Stimulated activated CD8-positive, alpha-beta memory T cell treated with anti-CD3 and anti-CD28 coated beads, Interleukin-15, amount 100 ng/mL, for 24 hours (primary cell): Measurements from ENCODE around the gene MYOC.
"Not testable (repeated sequence)": the region's sequence is repeated elsewhere in the genome, so short reads cannot be mapped to it uniquely, and the experiment has no call there.

Experiments
- DNase-seq: peaks from one replicate; pipeline ENCODE4 v3.0.0-alpha.2; 2020; ENCODE audit warnings: low read depth

MYOC gene

GRCh38 chr1:171603042-171603441 lies 49.4 kb downstream of the MYOC start:
- not testable (repeated sequence) for DNase-seq

- DNase-seq, result no peak
Observed at GRCh38 chr1:171600862-171601261, 51.6 kb downstream of the MYOC start.

- DNase-seq, result not testable (repeated sequence)
Observed at GRCh38 chr1:171600310-171600709, 52.2 kb downstream of the MYOC start.

GRCh38 chr1:171597203-171597602 lies 55.3 kb downstream of the MYOC start:
- DNase-seq, result no peak

GRCh38 chr1:171596705-171597104 lies 55.8 kb downstream of the MYOC start:
- DNase-seq, result no peak

GRCh38 chr1:171596119-171596518 lies 56.4 kb downstream of the MYOC start:
- no peak for DNase-seq

- DNase-seq, result no peak
Observed at GRCh38 chr1:171595324-171595723, 57.2 kb downstream of the MYOC start.

GRCh38 chr1:171590022-171590421 lies 62.5 kb downstream of the MYOC start:
- no peak for DNase-seq

GRCh38 chr1:171588230-171588629 lies 64.3 kb downstream of the MYOC start:
- DNase-seq, result no peak

GRCh38 chr1:171585715-171586114 lies 66.8 kb downstream of the MYOC start:
- DNase-seq, result no peak
